Fibroblast of skin of right biceps (primary cell): ENCODE measurements around the gene TSEN34.
"Not testable (repeated sequence)": the region's sequence is repeated elsewhere in the genome, so short reads cannot be mapped to it uniquely, and the experiment has no call there.

Source experiments
- DNase-seq: peaks from one replicate; pipeline ENCODE4 v3.0.0-alpha.2; 2013

TSEN34 gene

DNA sequence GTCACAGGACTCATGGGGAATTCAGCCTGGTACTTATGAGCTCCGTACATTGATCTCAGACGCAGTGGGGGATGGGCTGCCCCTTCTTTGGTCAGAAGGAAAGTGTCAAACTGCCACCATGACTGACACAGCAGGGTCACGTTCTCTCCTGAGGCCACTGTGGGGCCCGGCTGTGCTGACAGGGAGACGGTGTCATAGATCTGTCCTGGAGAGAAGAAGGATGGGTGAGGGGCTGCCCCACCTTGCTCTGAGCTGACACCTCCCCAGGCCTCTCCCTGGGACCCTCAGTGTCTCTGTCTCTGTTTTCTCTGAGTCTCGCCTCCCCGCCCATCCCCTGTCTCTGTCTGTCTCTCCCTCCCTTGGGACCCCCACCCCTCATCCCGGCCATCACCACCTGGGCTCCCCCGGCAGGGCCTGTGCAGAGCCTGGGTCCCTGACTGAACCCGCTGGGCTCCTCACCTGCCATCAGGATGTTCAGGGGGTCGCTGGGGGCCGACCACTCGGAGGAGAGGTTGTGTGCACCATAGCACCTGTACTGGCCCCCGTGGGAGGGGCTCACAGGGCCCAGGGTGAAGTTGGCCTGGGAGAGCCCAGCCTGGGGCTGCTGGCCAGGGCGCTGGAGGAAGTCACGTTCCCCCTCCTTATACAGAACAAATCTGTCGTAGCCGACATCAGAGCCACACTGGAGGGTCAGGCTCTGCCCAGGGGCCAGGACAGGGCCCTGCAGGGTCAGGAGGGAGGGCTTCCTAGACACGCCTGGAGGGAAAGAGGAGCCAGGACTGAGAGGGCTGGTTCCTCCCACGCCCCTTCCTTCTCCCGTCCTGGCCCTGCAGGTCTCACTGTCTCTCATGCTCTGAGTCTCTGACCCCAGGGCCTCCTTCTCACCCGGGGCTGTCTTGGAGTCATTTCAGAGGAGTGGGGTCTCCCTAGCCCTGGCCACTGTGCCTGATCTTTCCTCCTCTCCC, 49.5 kb downstream of the TSEN34 start:
- DNase-seq, result not testable (repeated sequence)

DNA sequence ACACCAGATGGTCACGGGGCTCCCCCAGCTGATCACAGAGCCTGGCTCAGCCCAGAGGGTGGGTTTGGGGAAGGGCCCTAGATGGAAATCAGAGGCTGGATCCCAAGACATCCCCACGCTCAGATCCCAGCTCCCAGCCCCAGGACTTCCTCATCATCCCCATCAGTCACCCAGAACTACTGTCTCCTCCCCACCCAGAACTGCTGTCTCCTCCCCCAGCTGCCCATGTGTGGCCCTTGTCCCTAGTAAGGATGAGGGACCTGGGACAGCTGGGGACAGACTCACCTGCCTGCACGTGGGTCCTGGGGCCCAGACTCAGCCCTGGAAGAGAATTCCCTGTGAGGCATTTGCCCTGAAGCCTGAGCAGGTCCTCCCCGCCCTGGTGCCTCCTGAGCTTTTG, 51.1 kb downstream of the TSEN34 start:
- DNase-seq, result not testable (repeated sequence)

DNA sequence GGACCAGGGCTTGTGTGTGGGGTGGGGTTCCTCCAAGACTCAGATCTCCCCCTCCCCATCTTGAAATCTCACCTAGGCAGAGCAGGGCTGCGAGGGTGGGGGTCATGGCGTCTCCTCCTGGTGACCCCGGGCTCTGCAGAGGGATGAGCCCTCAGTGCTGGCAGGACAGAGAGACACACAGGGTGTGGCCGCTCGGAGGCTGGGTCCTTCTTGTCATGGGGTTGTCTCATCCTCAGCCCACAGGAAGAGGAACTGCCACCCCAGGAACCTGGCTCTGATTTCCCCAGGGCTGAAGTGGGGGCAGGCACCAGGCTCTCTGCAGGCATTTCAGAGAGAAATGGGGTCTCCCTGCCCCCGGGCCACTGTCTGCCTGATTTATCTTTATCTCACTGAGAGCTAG, 51.5 kb downstream of the TSEN34 start, which contains the start of gene LILRA6:
Gene LILRA6 (minus strand): TSS at position 145 of the 400 bp plus-strand sequence.
- not testable (repeated sequence) for DNase-seq

DNA sequence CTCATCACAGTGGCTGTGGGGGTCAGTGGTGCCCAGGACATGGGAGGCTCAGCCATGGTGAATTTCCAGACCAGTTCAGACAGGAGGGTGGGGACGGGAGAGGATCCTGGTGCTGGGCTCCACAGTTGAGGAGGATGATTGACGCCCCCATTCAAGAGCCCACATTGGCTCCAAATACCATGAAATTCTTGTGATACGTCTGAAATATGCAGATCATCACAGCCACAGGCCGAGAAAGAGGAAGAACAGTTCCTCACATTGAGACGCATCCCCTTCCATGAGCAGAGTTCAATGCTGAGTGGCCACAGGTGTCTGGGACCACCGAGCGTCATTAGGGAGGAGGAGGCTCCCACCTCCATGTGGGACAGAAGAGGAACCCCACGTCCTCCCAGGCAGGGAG, 52.7 kb downstream of the TSEN34 start:
- DNase-seq, result not testable (repeated sequence)
